ENCODE measurements around the gene DCAF16. TPM values are rescaled to one million over a fixed set of nuclear protein-coding genes. Genes with fewer than 3 reads are reported as not detected.

The DCAF16 gene
- total RNA-seq, 1 experiment from 2014 or later = 65.7 TPM

DNA sequence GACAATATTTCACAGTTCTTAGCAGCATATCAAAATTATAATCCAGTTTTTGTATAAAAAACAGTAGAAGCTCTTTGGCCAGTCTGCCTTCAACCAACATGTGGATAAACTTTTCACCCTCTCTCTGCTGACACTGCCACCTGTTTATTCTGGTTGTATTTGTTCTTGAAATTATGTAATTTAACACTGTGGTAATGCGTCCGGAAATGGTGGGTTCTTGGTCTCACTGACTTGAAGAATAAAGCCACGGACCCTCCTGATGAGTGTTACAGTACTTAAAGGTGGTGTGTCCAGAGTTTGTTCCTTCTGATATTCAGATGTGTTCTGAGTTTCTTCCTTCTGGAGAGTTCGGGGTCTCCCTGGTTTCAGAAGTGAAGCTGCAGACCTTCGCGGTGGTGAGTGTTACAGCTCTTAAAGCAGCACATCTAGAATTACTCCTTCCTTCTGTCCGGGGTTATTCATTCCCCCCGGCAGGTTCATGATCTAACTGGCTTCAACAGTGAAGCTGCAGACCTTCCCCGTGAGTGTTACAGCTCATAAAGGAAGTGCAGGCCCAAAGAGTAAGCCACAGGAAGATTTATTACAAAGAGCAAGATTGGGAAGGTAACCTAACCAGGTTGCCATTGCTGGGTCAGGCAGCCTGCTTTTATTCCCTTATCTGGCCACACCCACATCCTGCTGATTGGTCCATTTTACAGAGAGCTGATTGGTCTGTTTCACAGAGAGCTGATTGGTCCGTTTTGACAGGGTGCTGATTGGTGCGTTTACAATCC, 44.9 kb downstream of the DCAF16 start:
- RAD21 ChIA-PET (ENCODE audit: low non-redundant PET in 1 of 2, low total read pairs in 2 of 2, uncharacterized antibody in 2 of 2, unreplicated experiment in 2 of 2) = no interaction called here
- Histone ChIP-seq H3K9me2 (ENCODE audit: insufficient read depth) (no peaks in the 10 kb centered on the region), H4K20me1 (ENCODE audit: insufficient read depth) (no peaks in the 10 kb centered on the region), H3K9me3 (ENCODE audit: control insufficient read depth in 1 of 2, insufficient read depth in 1 of 2, low read depth in 1 of 2, low read length in 2 of 2) (no peaks in the 10 kb centered on the region), H3K4me3 (replicated peaks in 1 of 2; ENCODE audit: low read depth in 1 of 2, low read length in 2 of 2) (no peak overlapping the region), H3K79me2 (ENCODE audit: insufficient read depth, low read length) (no peaks in the 10 kb centered on the region), H3K9ac (ENCODE audit: low read length) (no peak overlapping the region), H3K27ac (ENCODE audit: low read depth, low read length) (no peak overlapping the region), H3K4me1 (ENCODE audit: control insufficient read depth in 1 of 2, insufficient read depth in 2 of 2, low read length in 2 of 2) (no peaks in the 10 kb centered on the region), H3K27me3 (ENCODE audit: insufficient read depth, low read length) (no peaks in the 10 kb centered on the region), H3K36me3 (ENCODE audit: control insufficient read depth in 1 of 2, insufficient read depth in 2 of 2, low read length in 2 of 2) (no peaks in the 10 kb centered on the region), H3K4me2 (ENCODE audit: low read length) (no peak overlapping the region), H2AFZ (ENCODE audit: low read depth, low read length, poor library complexity, severe bottlenecking) (no peak overlapping the region)
- TF ChIP-seq SRF (IDR thresholded peaks at IDR 0.05; ENCODE audit: low read depth) = no peak
- no peak for TF ChIP-seq JUND (IDR thresholded peaks at IDR 0.05)
- no peak for TF ChIP-seq EZH2 (IDR thresholded peaks at IDR 0.05)
- TF ChIP-seq POLR2A (IDR thresholded peaks at IDR 0.05; ENCODE audit: borderline replicate concordance, extremely low read depth, insufficient read depth, insufficient read length) = no peak
- TF ChIP-seq EGR1 (IDR thresholded peaks at IDR 0.05; ENCODE audit: low read depth) = no peak
- TF ChIP-seq YY1 (IDR thresholded peaks at IDR 0.05; ENCODE audit: extremely low read depth, insufficient replicate concordance, low read depth, low read length) = no peak
- TF ChIP-seq CBX3 (IDR thresholded peaks at IDR 0.05; ENCODE audit: low read depth) = no peak
- TF ChIP-seq ZFX (IDR thresholded peaks at IDR 0.05) = no peak
- no peak for TF ChIP-seq SP1 (IDR thresholded peaks at IDR 0.05; ENCODE audit: low read depth)
- no peak for TF ChIP-seq FOSL1 (IDR thresholded peaks at IDR 0.05; ENCODE audit: low read depth)
- TF ChIP-seq MAX (IDR thresholded peaks at IDR 0.05) = no peak
- TF ChIP-seq EZH2phosphoT487 (IDR thresholded peaks at IDR 0.05; ENCODE audit: borderline replicate concordance) = no peak
- TF ChIP-seq POLR2AphosphoS5 (IDR thresholded peaks at IDR 0.05; ENCODE audit: low read depth, low read length) = no peak
- no peak for TF ChIP-seq CEBPB (IDR thresholded peaks at IDR 0.05; ENCODE audit: low read depth)
- no peak for TF ChIP-seq ZNF274 (IDR thresholded peaks at IDR 0.05; ENCODE audit: low read depth, low read length)
- TF ChIP-seq ELF1 (IDR thresholded peaks at IDR 0.05; ENCODE audit: borderline replicate concordance, low read depth) = no peak
- CTCF ChIA-PET = no interaction called here
- no TSS peak for BruUV-seq (replicated peaks)
- POLR2A ChIA-PET = no interaction called here
- DNase-seq (ENCODE audit: low read depth, low spot score) (no peak), ATAC-seq (no peak)
- intact Hi-C loops (cut with micrococcal nuclease) = no loop called here
